Mesothelial cell of epicardium (in vitro differentiated cells): ENCODE data around the gene PIGC. TPM values are rescaled to one million over a fixed set of nuclear protein-coding genes. Genes with fewer than 3 reads are reported as not detected.

ENCODE experiments used
- DNase-seq, 2 experiments: peaks; one replicate each; pipeline ENCODE4 v3.0.0; 2021; ENCODE audit warnings: low spot score in 2 of 2; ENCODE audit not compliant: unreplicated experiment in 2 of 2
- H3K27ac Mint-ChIP-seq: 2 replicates; pipeline ENCODE4 v1.8.0; 2021; ENCODE audit warnings: mixed read lengths
- H3K27me3 Mint-ChIP-seq: 2 replicates; pipeline ENCODE4 v1.8.0; 2021; ENCODE audit warnings: low read depth, mixed read lengths
- H3K36me3 Mint-ChIP-seq: 2 replicates; pipeline ENCODE4 v1.8.0; 2021; ENCODE audit warnings: mixed read lengths
- H3K4me1 Mint-ChIP-seq: 2 replicates; pipeline ENCODE4 v1.8.0; 2021; ENCODE audit warnings: mixed read lengths
- H3K4me3 Mint-ChIP-seq: 2 replicates; pipeline ENCODE4 v1.8.0; 2021; ENCODE audit warnings: mild to moderate bottlenecking, moderate library complexity, mixed read lengths
- H3K9me3 Mint-ChIP-seq: 2 replicates; pipeline ENCODE4 v1.8.0; 2021; ENCODE audit warnings: mixed read lengths
- total RNA-seq: library from RNA; stranded (reverse); gene quantifications from 3 replicates; pipeline ENCODE4 v1.2.1, GENCODE V29; 2021
- TF ChIP-seq, protein P1 (sequence below): fragments of 200-600 bp; sonication (generic); IDR thresholded peaks from one replicate; pipeline ENCODE4 v1.5.0; 2021; ENCODE audit warnings: antibody characterized with exemption; ENCODE audit not compliant: unreplicated experiment

The PIGC gene
- total RNA-seq, 1 donor from 2014 or later = 31.9 TPM

DNA sequence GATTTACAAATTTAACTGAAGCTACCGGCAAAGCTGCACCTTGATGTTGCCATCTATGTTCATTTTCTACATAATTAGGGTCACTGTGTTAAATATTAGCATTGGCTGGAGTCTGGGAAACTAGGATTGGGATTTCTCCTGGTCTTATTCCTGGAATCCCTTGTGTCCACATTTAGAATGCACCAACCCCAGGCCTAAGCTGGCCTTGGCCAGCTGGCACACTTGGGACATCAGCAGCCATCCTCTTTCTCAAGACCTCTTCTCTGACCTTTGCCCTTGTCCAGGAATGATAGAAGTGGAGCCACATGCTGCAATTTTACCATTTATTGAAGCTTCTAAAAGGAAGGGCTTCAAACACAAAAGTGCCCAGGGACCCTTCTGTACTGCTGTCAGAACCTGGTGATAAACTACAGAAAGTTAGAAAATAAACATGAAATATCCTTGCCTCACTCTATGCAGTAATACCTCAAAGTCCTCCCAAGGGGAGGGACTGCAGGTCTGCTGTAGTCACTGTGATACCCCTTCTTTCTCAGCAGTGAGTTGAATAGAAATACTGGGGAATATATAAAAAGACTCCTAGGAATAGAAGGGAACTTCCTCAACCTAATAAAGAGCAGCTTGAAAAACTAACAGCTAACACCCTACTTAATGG, 13.7 kb upstream of the PIGC start:
- no peak for DNase-seq
- Mint-ChIP-seq H3K9me3 (peaks cover 4% of the 10 kb centered on the region), H3K4me1 (peaks cover 51% of the 10 kb centered on the region), H3K36me3 (no peaks in the 10 kb centered on the region), H3K4me3 (no peak overlapping the region), H3K27ac (no peak overlapping the region), H3K27me3 (no peaks in the 10 kb centered on the region)
- TF ChIP-seq, protein P1, sequence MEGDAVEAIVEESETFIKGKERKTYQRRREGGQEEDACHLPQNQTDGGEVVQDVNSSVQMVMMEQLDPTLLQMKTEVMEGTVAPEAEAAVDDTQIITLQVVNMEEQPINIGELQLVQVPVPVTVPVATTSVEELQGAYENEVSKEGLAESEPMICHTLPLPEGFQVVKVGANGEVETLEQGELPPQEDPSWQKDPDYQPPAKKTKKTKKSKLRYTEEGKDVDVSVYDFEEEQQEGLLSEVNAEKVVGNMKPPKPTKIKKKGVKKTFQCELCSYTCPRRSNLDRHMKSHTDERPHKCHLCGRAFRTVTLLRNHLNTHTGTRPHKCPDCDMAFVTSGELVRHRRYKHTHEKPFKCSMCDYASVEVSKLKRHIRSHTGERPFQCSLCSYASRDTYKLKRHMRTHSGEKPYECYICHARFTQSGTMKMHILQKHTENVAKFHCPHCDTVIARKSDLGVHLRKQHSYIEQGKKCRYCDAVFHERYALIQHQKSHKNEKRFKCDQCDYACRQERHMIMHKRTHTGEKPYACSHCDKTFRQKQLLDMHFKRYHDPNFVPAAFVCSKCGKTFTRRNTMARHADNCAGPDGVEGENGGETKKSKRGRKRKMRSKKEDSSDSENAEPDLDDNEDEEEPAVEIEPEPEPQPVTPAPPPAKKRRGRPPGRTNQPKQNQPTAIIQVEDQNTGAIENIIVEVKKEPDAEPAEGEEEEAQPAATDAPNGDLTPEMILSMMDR = no peak

DNA sequence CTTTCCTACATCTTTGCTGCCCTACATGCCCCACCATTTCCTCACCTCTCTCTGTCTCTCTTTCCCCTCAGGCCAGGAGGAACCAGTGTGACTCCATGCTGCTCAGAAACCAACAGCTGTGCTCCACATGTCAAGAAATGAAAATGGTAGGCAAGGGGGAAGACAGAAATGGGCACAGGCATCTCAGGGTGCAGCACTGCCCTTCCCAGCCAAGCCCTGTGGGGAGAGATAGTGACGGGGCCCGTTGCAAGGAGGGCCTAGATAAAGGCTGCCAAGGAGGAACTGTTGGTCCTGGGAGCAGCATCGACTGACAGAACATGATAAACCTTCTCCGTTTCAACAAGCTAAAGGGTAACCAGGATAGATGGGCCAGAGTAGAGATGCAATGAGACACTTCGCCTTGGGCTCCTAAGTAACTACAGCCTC, 12.5 kb upstream of the PIGC start:
- TF ChIP-seq, protein P1 = no peak
- Mint-ChIP-seq H3K4me3 (no peak overlapping the region), H3K27ac (no peak overlapping the region), H3K36me3 (no peaks in the 10 kb centered on the region), H3K9me3 (peaks cover 4% of the 10 kb centered on the region), H3K4me1 (peaks cover 56% of the 10 kb centered on the region), H3K27me3 (no peaks in the 10 kb centered on the region)
- DNase-seq = no peak

DNA sequence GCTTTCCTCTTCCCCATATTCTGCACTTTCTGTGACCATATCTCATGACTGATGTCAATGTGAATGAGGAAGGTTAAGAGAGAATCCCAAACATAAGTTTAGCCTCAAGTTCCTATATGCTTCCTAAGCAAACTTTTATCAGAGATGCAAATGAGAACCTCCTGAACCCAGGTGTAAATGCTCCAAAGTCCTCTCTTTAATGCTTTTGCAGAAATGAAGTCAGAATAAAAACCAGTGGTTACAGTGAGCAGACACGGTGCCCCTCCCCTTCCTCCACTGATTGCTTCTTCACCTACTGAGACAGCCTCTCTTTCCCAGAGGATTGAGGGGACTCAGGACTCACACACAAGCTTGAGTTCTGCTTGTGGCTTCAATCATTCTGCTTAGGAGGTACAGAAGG, 11.6 kb upstream of the PIGC start:
- peaks cover 4% of the 10 kb centered on the region for H3K9me3 Mint-ChIP-seq
- no peak overlapping the region for H3K4me3 Mint-ChIP-seq
- H3K4me1 Mint-ChIP-seq = peaks cover 57% of the 10 kb centered on the region
- TF ChIP-seq, protein P1 = no peak
- DNase-seq = no peak
- H3K36me3 Mint-ChIP-seq = no peaks in the 10 kb centered on the region
- H3K27ac Mint-ChIP-seq = no peak overlapping the region
- H3K27me3 Mint-ChIP-seq = no peaks in the 10 kb centered on the region

DNA sequence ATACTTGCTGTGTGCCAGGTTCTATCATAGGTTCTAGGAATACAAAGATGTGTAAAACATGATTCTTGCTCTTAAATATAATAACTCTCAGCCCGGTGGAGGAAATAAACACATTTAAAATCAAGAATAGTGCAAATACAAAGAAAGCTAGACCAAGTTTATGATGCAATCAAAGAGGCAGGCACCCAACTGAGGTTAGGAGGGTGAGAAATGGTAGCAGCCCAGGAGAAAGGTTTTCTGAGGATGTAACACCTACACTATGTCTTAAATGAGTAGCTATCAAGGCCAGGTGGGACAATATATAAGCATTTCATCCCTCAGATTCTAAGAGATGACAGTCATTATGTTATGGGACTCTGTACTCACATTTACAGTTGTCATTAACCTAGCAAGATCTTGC, 9.7 kb upstream of the PIGC start:
- Mint-ChIP-seq H3K36me3 (no peaks in the 10 kb centered on the region), H3K4me1 (peaks cover 59% of the 10 kb centered on the region), H3K4me3 (no peak overlapping the region), H3K9me3 (no peaks in the 10 kb centered on the region), H3K27ac (peak overlapping the region; percentile 27), H3K27me3 (no peaks in the 10 kb centered on the region)
- TF ChIP-seq, protein P1 = no peak
- no peak for DNase-seq

DNA sequence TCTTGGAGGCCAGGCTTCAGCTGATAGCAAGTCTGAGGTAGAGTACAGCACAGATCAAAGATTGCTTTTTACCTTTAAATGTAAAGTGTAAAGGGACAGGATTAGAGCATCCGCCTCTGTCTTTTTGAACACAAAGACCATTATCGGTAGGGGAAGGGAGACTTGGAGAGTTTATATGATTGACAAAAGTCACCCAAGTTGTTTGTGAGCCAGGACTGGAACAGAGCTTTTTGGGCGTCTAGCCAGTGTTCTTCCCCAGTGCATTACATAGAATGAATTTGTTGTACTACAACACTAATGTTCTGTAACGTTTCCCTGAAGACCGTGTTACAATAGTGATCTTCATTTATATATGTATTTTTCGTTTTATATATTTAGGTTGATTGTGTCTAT, 9.3 kb upstream of the PIGC start:
- Mint-ChIP-seq H3K27me3 (no peaks in the 10 kb centered on the region), H3K9me3 (no peaks in the 10 kb centered on the region), H3K36me3 (no peaks in the 10 kb centered on the region), H3K4me1 (peaks cover 61% of the 10 kb centered on the region), H3K4me3 (no peak overlapping the region), H3K27ac (peak overlapping the region; percentile 90)
- TF ChIP-seq, protein P1 = no peak
- DNase-seq = no peak
